ENCODE results near the gene ATF4. TPM values are rescaled to one million over a fixed set of nuclear protein-coding genes. Genes with fewer than 3 reads are reported as not detected.
A peak's percentile ranks its signal among the peaks of the same experiment; 100 is the strongest.

Gene ATF4
- total and polyA plus RNA-seq, 2 donors from 2014 or later, result 261 to 293 TPM

DNA sequence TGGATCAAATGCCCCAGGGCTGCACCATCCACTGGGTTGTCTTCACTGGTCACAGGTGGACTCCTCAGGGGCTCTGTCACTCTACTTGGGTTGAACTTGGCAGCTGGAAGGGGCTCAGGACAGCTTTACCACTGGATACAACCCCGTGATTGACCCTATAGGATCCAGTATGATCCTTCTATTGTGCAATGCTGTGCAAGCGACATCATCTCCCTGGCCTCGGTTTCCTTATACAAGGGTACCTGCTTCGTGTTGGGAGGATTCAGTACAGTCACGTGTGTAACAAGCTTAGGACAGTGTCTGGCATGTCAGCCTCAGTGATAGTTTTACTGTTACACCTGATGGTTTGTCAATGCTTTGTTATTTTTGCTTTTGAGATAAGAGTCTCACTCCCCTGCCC, 38.8 kb upstream of the ATF4 start:
- DNase-seq, result no peak
- Histone ChIP-seq H3K9ac (ENCODE audit: low read length in 3 of 3) (no peak overlapping the region), H3K9me3 (ENCODE audit: control insufficient read depth in 2 of 3, insufficient read depth in 1 of 3, low read length in 3 of 3) (no peaks in the 10 kb centered on the region), H3K27ac (ENCODE audit: low read depth in 2 of 2, low read length in 2 of 2) (no peak overlapping the region), H3K4me3 (ENCODE audit: low read length in 3 of 3) (no peak overlapping the region), H3K27me3 (ENCODE audit: control insufficient read depth, insufficient read depth, low read length) (no peaks in the 10 kb centered on the region), H3K36me3 (ENCODE audit: control insufficient read depth in 2 of 3, insufficient read depth in 3 of 3, low read length in 3 of 3) (peaks cover 0 to 2% (median 0%) of the 10 kb centered on the region in 3 donors), H3K4me1 (ENCODE audit: control insufficient read depth in 2 of 3, insufficient read depth in 2 of 3, low read depth in 1 of 3, low read length in 3 of 3) (no peaks in the 10 kb centered on the region)
- intact Hi-C loops (cut with DNase I), result no loop called here
- no peak for FAIRE-seq
- TF ChIP-seq, protein P1, sequence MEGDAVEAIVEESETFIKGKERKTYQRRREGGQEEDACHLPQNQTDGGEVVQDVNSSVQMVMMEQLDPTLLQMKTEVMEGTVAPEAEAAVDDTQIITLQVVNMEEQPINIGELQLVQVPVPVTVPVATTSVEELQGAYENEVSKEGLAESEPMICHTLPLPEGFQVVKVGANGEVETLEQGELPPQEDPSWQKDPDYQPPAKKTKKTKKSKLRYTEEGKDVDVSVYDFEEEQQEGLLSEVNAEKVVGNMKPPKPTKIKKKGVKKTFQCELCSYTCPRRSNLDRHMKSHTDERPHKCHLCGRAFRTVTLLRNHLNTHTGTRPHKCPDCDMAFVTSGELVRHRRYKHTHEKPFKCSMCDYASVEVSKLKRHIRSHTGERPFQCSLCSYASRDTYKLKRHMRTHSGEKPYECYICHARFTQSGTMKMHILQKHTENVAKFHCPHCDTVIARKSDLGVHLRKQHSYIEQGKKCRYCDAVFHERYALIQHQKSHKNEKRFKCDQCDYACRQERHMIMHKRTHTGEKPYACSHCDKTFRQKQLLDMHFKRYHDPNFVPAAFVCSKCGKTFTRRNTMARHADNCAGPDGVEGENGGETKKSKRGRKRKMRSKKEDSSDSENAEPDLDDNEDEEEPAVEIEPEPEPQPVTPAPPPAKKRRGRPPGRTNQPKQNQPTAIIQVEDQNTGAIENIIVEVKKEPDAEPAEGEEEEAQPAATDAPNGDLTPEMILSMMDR (IDR thresholded peaks at IDR 0.05; ENCODE audit: borderline replicate concordance, extremely low read depth, insufficient read depth), result no peak

DNA sequence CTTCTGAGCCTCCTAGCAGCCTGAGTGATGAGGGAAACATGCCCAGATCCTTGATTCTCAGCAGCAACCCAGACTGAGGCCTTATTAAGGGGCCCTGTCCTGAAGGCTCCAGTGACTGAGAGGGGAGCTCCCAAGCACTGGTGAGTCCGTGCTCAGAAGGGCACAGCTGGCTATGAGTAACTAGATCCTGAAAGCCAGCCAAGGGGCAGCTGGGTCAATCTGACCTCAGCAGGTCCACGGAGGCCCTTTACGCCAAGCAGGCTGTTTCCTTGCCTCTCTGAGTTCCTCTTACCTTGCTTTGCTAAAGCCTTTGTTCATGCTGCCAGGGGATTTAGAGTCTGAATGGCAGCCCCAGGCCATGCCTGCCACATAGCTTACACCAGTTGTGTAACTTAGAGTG, 37.6 kb upstream of the ATF4 start:
- intact Hi-C loops (cut with DNase I), result no loop called here
- Histone ChIP-seq H3K27ac (ENCODE audit: low read depth in 2 of 2, low read length in 2 of 2) (no peak overlapping the region), H3K36me3 (ENCODE audit: control insufficient read depth in 2 of 3, insufficient read depth in 3 of 3, low read length in 3 of 3) (peaks cover 0 to under 1% (median 0%) of the 10 kb centered on the region in 3 donors), H3K4me3 (ENCODE audit: low read length in 3 of 3) (no peak overlapping the region), H3K9me3 (ENCODE audit: control insufficient read depth in 2 of 3, insufficient read depth in 1 of 3, low read length in 3 of 3) (no peaks in the 10 kb centered on the region), H3K27me3 (ENCODE audit: control insufficient read depth, insufficient read depth, low read length) (no peaks in the 10 kb centered on the region), H3K4me1 (ENCODE audit: control insufficient read depth in 2 of 3, insufficient read depth in 2 of 3, low read depth in 1 of 3, low read length in 3 of 3) (no peaks in the 10 kb centered on the region), H3K9ac (ENCODE audit: low read length in 3 of 3) (no peak overlapping the region)
- TF ChIP-seq, protein P1 (IDR thresholded peaks at IDR 0.05; ENCODE audit: borderline replicate concordance, extremely low read depth, insufficient read depth), result no peak
- DNase-seq, result peak in 1 of 5 donors; percentile 73
- FAIRE-seq, result no peak

DNA sequence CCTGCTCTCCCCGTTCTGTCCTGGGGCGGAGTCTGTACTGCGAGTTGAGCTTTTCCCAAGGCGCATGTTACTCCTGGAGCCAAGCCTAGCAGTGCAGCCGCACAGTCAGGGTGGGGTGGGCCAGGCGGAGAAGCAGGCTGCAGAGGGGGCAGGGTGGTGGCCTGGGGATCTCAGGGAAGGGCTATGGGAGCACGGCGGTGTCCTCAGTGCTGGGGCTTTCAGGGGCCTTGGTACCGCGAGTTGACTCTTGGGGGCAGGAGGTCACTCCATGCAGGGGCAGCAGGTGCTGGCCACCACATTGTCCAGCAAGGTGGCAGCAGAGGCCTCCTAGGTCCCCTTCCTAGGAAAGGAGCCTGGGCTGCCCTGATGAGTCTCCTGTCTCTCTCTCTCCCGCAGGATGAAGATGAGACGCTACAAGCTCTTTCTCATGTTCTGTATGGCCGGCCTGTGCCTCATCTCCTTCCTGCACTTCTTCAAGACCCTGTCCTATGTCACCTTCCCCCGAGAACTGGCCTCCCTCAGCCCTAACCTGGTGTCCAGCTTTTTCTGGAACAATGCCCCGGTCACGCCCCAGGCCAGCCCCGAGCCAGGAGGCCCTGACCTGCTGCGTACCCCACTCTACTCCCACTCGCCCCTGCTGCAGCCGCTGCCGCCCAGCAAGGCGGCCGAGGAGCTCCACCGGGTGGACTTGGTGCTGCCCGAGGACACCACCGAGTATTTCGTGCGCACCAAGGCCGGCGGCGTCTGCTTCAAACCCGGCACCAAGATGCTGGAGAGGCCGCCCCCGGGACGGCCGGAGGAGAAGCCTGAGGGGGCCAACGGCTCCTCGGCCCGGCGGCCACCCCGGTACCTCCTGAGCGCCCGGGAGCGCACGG, 33.2 kb upstream of the ATF4 start:
- no peak overlapping the region for H3K27ac ChIP-seq (ENCODE audit: low read depth in 2 of 2, low read length in 2 of 2)
- no peaks in the 10 kb centered on the region for H3K9me3 ChIP-seq (ENCODE audit: control insufficient read depth in 2 of 3, insufficient read depth in 1 of 3, low read length in 3 of 3)
- peaks cover 0 to 4% (median 2%) of the 10 kb centered on the region in 3 donors for H3K4me1 ChIP-seq (ENCODE audit: control insufficient read depth in 2 of 3, insufficient read depth in 2 of 3, low read depth in 1 of 3, low read length in 3 of 3)
- no peak overlapping the region for H3K9ac ChIP-seq (ENCODE audit: low read length in 3 of 3)
- TF ChIP-seq, protein P1 (IDR thresholded peaks at IDR 0.05; ENCODE audit: borderline replicate concordance, extremely low read depth, insufficient read depth), result no peak
- no peaks in the 10 kb centered on the region for H3K27me3 ChIP-seq (ENCODE audit: control insufficient read depth, insufficient read depth, low read length)
- intact Hi-C loops (cut with DNase I), result no loop called here
- no peak overlapping the region for H3K4me3 ChIP-seq (ENCODE audit: low read length in 3 of 3)
- FAIRE-seq (no peak), DNase-seq (peak in 1 of 5 donors; percentile 72)
- no peaks in the 10 kb centered on the region for H3K36me3 ChIP-seq (ENCODE audit: control insufficient read depth in 2 of 3, insufficient read depth in 3 of 3, low read length in 3 of 3)
